Mesenchymal stem cell (in vitro differentiated cells and primary cell): ENCODE data around the gene PLCXD3.

Source experiments
- DNase-seq: peaks from one replicate; pipeline ENCODE4 v3.0.0-alpha.2; 2013
- H2AFZ ChIP-seq: one replicate; pipeline ENCODE4 v1.6.1; 2013; ENCODE audit warnings: low read depth, mild to moderate bottlenecking, control low read depth, inconsistent platforms, low read length, moderate library complexity
- H2AK5ac ChIP-seq: 2 replicates; pipeline ENCODE4 v1.6.1; 2013; ENCODE audit warnings: low read length, moderate library complexity, mild to moderate bottlenecking, inconsistent platforms; ENCODE audit not compliant: severe bottlenecking
- H2BK120ac ChIP-seq: one replicate; pipeline ENCODE4 v1.6.1; 2013; ENCODE audit warnings: low read depth, mild to moderate bottlenecking, inconsistent platforms, low read length, moderate library complexity
- H2BK12ac ChIP-seq, 2 experiments: one replicate each; pipeline ENCODE4 v1.6.1; 2013; ENCODE audit warnings: inconsistent platforms in 2 of 2, low read length in 2 of 2, mild to moderate bottlenecking in 2 of 2, moderate library complexity in 2 of 2, control low read depth in 1 of 2
- H2BK15ac ChIP-seq: one replicate; pipeline ENCODE4 v1.6.1; 2013; ENCODE audit warnings: mild to moderate bottlenecking, low read depth, inconsistent platforms; ENCODE audit not compliant: poor library complexity, severe bottlenecking
- H2BK5ac ChIP-seq: 2 replicates; pipeline ENCODE4 v1.6.1; 2013; ENCODE audit warnings: low read depth, mild to moderate bottlenecking, low read length, control low read depth, inconsistent platforms; ENCODE audit not compliant: poor library complexity, severe bottlenecking
- H3K14ac ChIP-seq, 2 experiments: one replicate each; pipeline ENCODE4 v1.6.1; 2013; ENCODE audit warnings: inconsistent platforms in 2 of 2, low read length in 2 of 2, control low read depth in 1 of 2, mild to moderate bottlenecking in 1 of 2, moderate library complexity in 1 of 2
- H3K18ac ChIP-seq, 2 experiments: one replicate each; pipeline ENCODE4 v1.6.1; 2013; ENCODE audit warnings: inconsistent platforms in 2 of 2, low read length in 2 of 2, control low read depth in 1 of 2, low read depth in 1 of 2, mild to moderate bottlenecking in 1 of 2
- H3K23ac ChIP-seq, 2 experiments: one replicate each; pipeline ENCODE4 v1.6.1; 2013; ENCODE audit warnings: inconsistent platforms in 2 of 2, low read length in 2 of 2, mild to moderate bottlenecking in 2 of 2, moderate library complexity in 2 of 2, control low read depth in 1 of 2
- H3K27ac ChIP-seq: 2 replicates; pipeline ENCODE4 v1.5.1; 2013; ENCODE audit warnings: mild to moderate bottlenecking, moderate library complexity, low read length, control low read depth, inconsistent platforms; ENCODE audit not compliant: poor library complexity, severe bottlenecking
- H3K27me3 ChIP-seq, 2 experiments: 2 replicates each; pipeline versions ENCODE4 v1.6.1 to v1.7.0; 2013; ENCODE audit warnings: low read length in 2 of 2, mild to moderate bottlenecking in 2 of 2, moderate library complexity in 2 of 2, control low read depth in 1 of 2, inconsistent platforms in 1 of 2; ENCODE audit not compliant: control insufficient read depth in 1 of 2, insufficient read depth in 1 of 2
- H3K36me3 ChIP-seq, 2 experiments: 2 replicates each; pipeline versions ENCODE4 v1.6.1 to v1.7.0; 2013; ENCODE audit warnings: low read length in 2 of 2, control low read depth in 1 of 2, inconsistent platforms in 1 of 2, low read depth in 1 of 2, mild to moderate bottlenecking in 1 of 2; ENCODE audit not compliant: insufficient read depth in 2 of 2, control insufficient read depth in 1 of 2
- H3K4ac ChIP-seq, 2 experiments: one replicate each; pipeline ENCODE4 v1.6.1; 2013; ENCODE audit warnings: inconsistent platforms in 2 of 2, low read length in 2 of 2, mild to moderate bottlenecking in 2 of 2, moderate library complexity in 2 of 2, control low read depth in 1 of 2, low read depth in 1 of 2
- H3K4me1 ChIP-seq: 2 replicates; pipeline ENCODE4 v1.6.1; 2013; ENCODE audit warnings: low read depth, low read length, control low read depth; ENCODE audit not compliant: control insufficient read depth, insufficient read depth
- H3K4me2 ChIP-seq: 2 replicates; pipeline ENCODE4 v1.6.1; 2013; ENCODE audit warnings: low read length, mild to moderate bottlenecking, inconsistent platforms; ENCODE audit not compliant: poor library complexity, severe bottlenecking
- H3K4me3 ChIP-seq, 2 experiments: 2 replicates each; pipeline versions ENCODE4 v1.5.1 to v1.7.0; 2013; ENCODE audit warnings: low read length in 2 of 2, mild to moderate bottlenecking in 2 of 2, control low read depth in 1 of 2, low read depth in 1 of 2; ENCODE audit not compliant: insufficient read depth in 1 of 2
- H3K79me1 ChIP-seq: replicated peaks from 2 replicates; pipeline ENCODE4 v1.6.1; 2013; ENCODE audit warnings: mild to moderate bottlenecking, control low read depth, low read length, inconsistent platforms; ENCODE audit not compliant: poor library complexity, severe bottlenecking
- H3K9ac ChIP-seq: 2 replicates; pipeline ENCODE4 v1.7.0; 2013; ENCODE audit warnings: mild to moderate bottlenecking, low read length, moderate library complexity
- H3K9me3 ChIP-seq: 2 replicates; pipeline ENCODE4 v1.7.0; 2013; ENCODE audit warnings: mild to moderate bottlenecking, low read length; ENCODE audit not compliant: control insufficient read depth
- H4K8ac ChIP-seq: one replicate; pipeline ENCODE4 v1.6.1; 2013; ENCODE audit warnings: inconsistent platforms, mild to moderate bottlenecking, low read length, moderate library complexity
- H4K91ac ChIP-seq: one replicate; pipeline ENCODE4 v1.6.1; 2013; ENCODE audit warnings: mild to moderate bottlenecking, low read length, inconsistent platforms
- WGBS: methylation state at CpG from one replicate; pipeline ENCODE4 v1.1.7; 2013; ENCODE audit warnings: mixed read lengths; 5-methylcytosine and 5-hydroxymethylcytosine counted together

The PLCXD3 gene

GRCh38 chr5:41410737-41411136, 99.7 kb downstream of the PLCXD3 start:
- DNase-seq, result no peak
- Histone ChIP-seq H2BK5ac (no peak overlapping the region), H3K4me2 (no peak overlapping the region), H3K14ac (no peak overlapping the region), H3K9me3 (no peaks in the 10 kb centered on the region), H3K18ac (no peak overlapping the region), H3K36me3 (no peaks in the 10 kb centered on the region), H3K4me1 (no peaks in the 10 kb centered on the region), H3K9ac (no peak overlapping the region), H3K27ac (no peak overlapping the region), H2BK120ac (no peak overlapping the region), H3K4ac (no peak overlapping the region), H2BK12ac (no peak overlapping the region), H2AFZ (no peak overlapping the region), H3K23ac (no peak overlapping the region), H2BK15ac (no peak overlapping the region), H3K4me3 (no peak overlapping the region), H3K27me3 (no peaks in the 10 kb centered on the region), H3K79me1 (no peaks in the 10 kb centered on the region), H2AK5ac (no peak overlapping the region), H4K8ac (no peak overlapping the region), H4K91ac (no peak overlapping the region)
- 67% methylated on average over 1 of the region's 4 CpGs for WGBS

DNA sequence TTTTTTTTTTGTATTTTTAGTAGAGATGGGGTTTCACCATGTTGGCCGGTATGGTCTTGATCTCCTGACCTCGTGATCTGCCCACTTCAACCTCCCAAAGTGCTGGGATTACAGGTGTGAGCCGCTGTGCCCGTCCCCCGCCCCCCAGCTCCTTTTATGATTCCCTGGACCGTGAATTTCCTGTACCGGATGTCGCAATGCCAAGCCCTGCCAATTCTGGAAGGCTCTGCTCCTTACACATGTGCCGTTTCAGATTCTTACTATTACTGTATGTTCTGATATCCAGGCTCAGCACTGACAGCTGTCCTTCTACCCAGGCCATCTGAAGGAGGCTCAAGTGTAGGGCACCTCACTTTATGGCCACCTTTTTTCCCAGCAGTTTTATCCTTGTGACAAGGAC, 100.1 kb downstream of the PLCXD3 start:
- H2BK15ac ChIP-seq, result no peak overlapping the region
- H3K4me2 ChIP-seq, result no peak overlapping the region
- no peak overlapping the region for H2AK5ac ChIP-seq
- no peak overlapping the region for H3K18ac ChIP-seq
- H3K27ac ChIP-seq, result no peak overlapping the region
- no peak overlapping the region for H4K8ac ChIP-seq
- H2BK120ac ChIP-seq, result no peak overlapping the region
- 88% methylated on average over 9 of the region's 9 CpGs for WGBS
- DNase-seq, result no peak
- H3K4me1 ChIP-seq, result no peaks in the 10 kb centered on the region
- no peaks in the 10 kb centered on the region for H3K9me3 ChIP-seq
- no peak overlapping the region for H3K23ac ChIP-seq
- H2BK5ac ChIP-seq, result no peak overlapping the region
- H3K79me1 ChIP-seq, result no peaks in the 10 kb centered on the region
- no peak overlapping the region for H3K14ac ChIP-seq
- H2AFZ ChIP-seq, result no peak overlapping the region
- no peaks in the 10 kb centered on the region for H3K27me3 ChIP-seq
- H4K91ac ChIP-seq, result no peak overlapping the region
- H3K36me3 ChIP-seq, result no peaks in the 10 kb centered on the region
- no peak overlapping the region for H2BK12ac ChIP-seq
- H3K4me3 ChIP-seq, result no peak overlapping the region
- H3K4ac ChIP-seq, result no peak overlapping the region
- no peak overlapping the region for H3K9ac ChIP-seq

DNA sequence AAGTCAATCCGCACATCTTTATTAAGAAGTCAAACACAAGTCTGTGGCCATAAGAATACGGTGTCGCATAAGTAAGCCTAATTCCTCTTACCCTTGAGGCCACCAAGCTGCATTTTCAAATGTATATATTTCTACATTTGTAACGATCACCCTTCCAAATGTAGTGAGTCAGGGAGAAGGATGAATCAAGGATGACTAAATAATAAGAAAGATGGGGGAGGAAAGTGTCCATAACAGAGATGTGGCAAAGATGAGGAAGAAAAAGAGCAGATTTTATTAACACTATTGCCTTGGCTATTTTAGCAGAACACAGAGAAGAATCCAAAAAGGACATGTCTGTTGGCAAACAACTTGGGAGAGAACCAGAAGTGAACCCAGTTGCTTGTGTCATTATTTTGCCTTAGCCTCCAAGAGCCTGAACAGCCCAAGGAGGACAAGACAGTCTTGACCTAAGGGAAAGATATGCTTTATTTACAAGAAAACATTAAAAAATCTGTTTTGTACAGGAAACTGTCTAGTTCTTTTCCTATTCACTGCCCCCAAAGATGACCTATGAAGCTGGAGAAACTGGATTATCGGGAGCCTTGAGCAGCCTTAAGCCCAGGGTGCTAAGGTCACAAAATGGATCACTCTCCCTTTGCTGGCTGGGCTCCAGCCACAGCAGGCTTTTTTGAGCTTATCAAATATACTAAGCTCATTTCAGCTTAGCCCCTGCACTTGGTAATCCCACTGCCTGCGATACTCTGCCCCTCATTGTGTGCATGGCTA, 101.5 kb downstream of the PLCXD3 start:
- Histone ChIP-seq H3K36me3 (no peaks in the 10 kb centered on the region), H3K18ac (no peak overlapping the region), H3K4me1 (no peaks in the 10 kb centered on the region), H4K91ac (no peak overlapping the region), H2BK12ac (no peak overlapping the region), H3K27ac (no peak overlapping the region), H3K4me2 (no peak overlapping the region), H3K14ac (no peak overlapping the region), H2BK15ac (no peak overlapping the region), H3K79me1 (no peaks in the 10 kb centered on the region), H2BK120ac (no peak overlapping the region), H3K4ac (no peak overlapping the region), H2BK5ac (no peak overlapping the region), H3K9ac (peak overlapping the region; percentile 39), H3K23ac (no peak overlapping the region), H3K27me3 (no peaks in the 10 kb centered on the region), H3K9me3 (no peaks in the 10 kb centered on the region), H2AK5ac (no peak overlapping the region), H2AFZ (no peak overlapping the region), H4K8ac (no peak overlapping the region), H3K4me3 (no peak overlapping the region)
- WGBS, result 79% methylated on average over 2 of the region's 6 CpGs
- peak; percentile 6 for DNase-seq

- Histone ChIP-seq H3K14ac (no peak overlapping the region), H3K79me1 (no peaks in the 10 kb centered on the region)
- DNase-seq, result no peak
These were observed 103.5 kb downstream of the PLCXD3 start for GRCh38 chr5:41406936-41407335.

More at GRCh38 chr5:41406936-41407335, 103.5 kb downstream of the PLCXD3 start:
- Histone ChIP-seq H3K23ac (no peak overlapping the region), H4K8ac (no peak overlapping the region), H4K91ac (no peak overlapping the region), H3K27ac (no peak overlapping the region), H3K36me3 (no peaks in the 10 kb centered on the region), H2BK5ac (no peak overlapping the region), H2BK120ac (no peak overlapping the region), H3K9ac (no peak overlapping the region), H3K4me1 (no peaks in the 10 kb centered on the region), H3K4me3 (no peak overlapping the region), H2BK15ac (no peak overlapping the region), H3K4me2 (no peak overlapping the region), H2AK5ac (no peak overlapping the region), H2BK12ac (no peak overlapping the region), H3K4ac (no peak overlapping the region), H3K9me3 (no peaks in the 10 kb centered on the region), H3K27me3 (no peaks in the 10 kb centered on the region), H3K18ac (no peak overlapping the region), H2AFZ (no peak overlapping the region)
- WGBS, result 89% methylated on average over 1 of the region's 1 CpG
